Activated CD8-positive, alpha-beta memory T cell treated with anti-CD3 and anti-CD28 coated beads, Interleukin-2, amount 50 U/mL, for 48 hours (primary cell): ENCODE data around the gene SLC48A1.

Experiments used
- DNase-seq: peaks from one replicate; pipeline ENCODE4 v3.0.0-alpha.2; 2020

The SLC48A1 gene

GRCh38 chr12:47773062-47773857 lies at the start of gene SLC48A1:
Gene SLC48A1 (plus strand): TSS chr12:47773238. CDS start chr12:47773305, 67 bp downstream.
- DNase-seq: peak; percentile 87

- no peak for DNase-seq
Observed at GRCh38 chr12:47725091-47725772, 47.8 kb upstream of the SLC48A1 start, which contains the start of gene ENDOU. Gene ENDOU (minus strand): TSS chr12:47725490. CDS start chr12:47725413, 77 bp downstream.

- DNase-seq: no peak
Observed at GRCh38 chr12:47725893-47726292, 47.1 kb upstream of the SLC48A1 start.

GRCh38 chr12:47729233-47729632 lies 43.8 kb upstream of the SLC48A1 start:
- no peak for DNase-seq

GRCh38 chr12:47730341-47730744 lies 42.7 kb upstream of the SLC48A1 start:
- no peak for DNase-seq

GRCh38 chr12:47731723-47732122 lies 41.3 kb upstream of the SLC48A1 start:
- no peak for DNase-seq

- DNase-seq: no peak
Observed at GRCh38 chr12:47732504-47732903, 40.5 kb upstream of the SLC48A1 start.

- no peak for DNase-seq
Observed at GRCh38 chr12:47733142-47733541, 39.9 kb upstream of the SLC48A1 start.

GRCh38 chr12:47734725-47735480 lies 38.1 kb upstream of the SLC48A1 start:
- DNase-seq: no peak

- no peak for DNase-seq
Observed at GRCh38 chr12:47735649-47736048, 37.4 kb upstream of the SLC48A1 start.

- no peak for DNase-seq
Observed at GRCh38 chr12:47736216-47736615, 36.8 kb upstream of the SLC48A1 start.

GRCh38 chr12:47736877-47737676 lies 36.0 kb upstream of the SLC48A1 start:
- no peak for DNase-seq

GRCh38 chr12:47737936-47738594 lies 35.0 kb upstream of the SLC48A1 start:
- DNase-seq: no peak

- no peak for DNase-seq
Observed at GRCh38 chr12:47739297-47739696, 33.7 kb upstream of the SLC48A1 start.

GRCh38 chr12:47739979-47740378 lies 33.1 kb upstream of the SLC48A1 start:
- no peak for DNase-seq

GRCh38 chr12:47740606-47741339 lies 32.3 kb upstream of the SLC48A1 start:
- no peak for DNase-seq

- DNase-seq: peak; percentile 69
Observed at GRCh38 chr12:47741340-47741703, 31.7 kb upstream of the SLC48A1 start.

GRCh38 chr12:47742253-47742825 lies 30.7 kb upstream of the SLC48A1 start:
- DNase-seq: peak; percentile 95

GRCh38 chr12:47743311-47743860 lies 29.7 kb upstream of the SLC48A1 start:
- no peak for DNase-seq

GRCh38 chr12:47744005-47744651 lies 28.9 kb upstream of the SLC48A1 start:
- peak; percentile 70 for DNase-seq
